Natural killer cell (primary cell): ENCODE measurements around the gene VWA8. TPM values are rescaled to one million over a fixed set of nuclear protein-coding genes. Genes with fewer than 3 reads are reported as not detected.

Experiments
- ATAC-seq, 3 donors: fragments of 150-1000 bp in 2 of 3; fragments of 200-7000 bp in 1 of 3; cut with Tn5 transposase; 1 replicate in 1 of 3; 2 replicates in 2 of 3; pipeline ENCODE4 v1.10.0; 2021; ENCODE audit warnings: mild to moderate bottlenecking in 2 of 3, moderate library complexity in 2 of 3
- DNase-seq, 2 donors: peaks; one replicate each; pipeline versions ENCODE4 v3.0.0 to v3.0.0-alpha.2; 2013 to 2021; ENCODE audit warnings: mixed read lengths in 1 of 2
- H3K27ac ChIP-seq: one replicate; pipeline ENCODE4 v1.5.1; 2013; ENCODE audit warnings: mild to moderate bottlenecking, low read length
- H3K27me3 ChIP-seq: one replicate; pipeline ENCODE4 v1.6.1; 2013; ENCODE audit warnings: low read length; ENCODE audit not compliant: control insufficient read depth, insufficient read depth
- H3K36me3 ChIP-seq: one replicate; pipeline ENCODE4 v1.6.1; 2013; ENCODE audit warnings: low read length; ENCODE audit not compliant: control insufficient read depth, insufficient read depth
- H3K4me1 ChIP-seq: one replicate; pipeline ENCODE4 v1.6.1; 2013; ENCODE audit warnings: low read length; ENCODE audit not compliant: control insufficient read depth, insufficient read depth
- H3K4me3 ChIP-seq: one replicate; pipeline ENCODE4 v1.5.1; 2013; ENCODE audit warnings: low read length
- H3K9me3 ChIP-seq: one replicate; pipeline ENCODE4 v1.6.1; 2013; ENCODE audit warnings: low read length; ENCODE audit not compliant: control insufficient read depth, insufficient read depth
- H3K27ac Mint-ChIP-seq, 2 donors: one replicate each; pipeline ENCODE4 v1.8.0; 2022; ENCODE audit warnings: mild to moderate bottlenecking in 2 of 2, mixed read lengths in 2 of 2, moderate library complexity in 1 of 2
- H3K27me3 Mint-ChIP-seq, 2 donors: one replicate each; pipeline ENCODE4 v1.8.0; 2022; ENCODE audit warnings: low read depth in 2 of 2, mixed read lengths in 2 of 2
- H3K36me3 Mint-ChIP-seq: one replicate; pipeline ENCODE4 v1.8.0; 2022; ENCODE audit warnings: mixed read lengths
- H3K4me1 Mint-ChIP-seq, 2 donors: one replicate each; pipeline ENCODE4 v1.8.0; 2022; ENCODE audit warnings: mixed read lengths in 2 of 2
- H3K4me3 Mint-ChIP-seq: one replicate; pipeline ENCODE4 v1.8.0; 2022; ENCODE audit warnings: mild to moderate bottlenecking, moderate library complexity, mixed read lengths
- H3K9me3 Mint-ChIP-seq, 2 donors: one replicate each; pipeline ENCODE4 v1.8.0; 2022; ENCODE audit warnings: mixed read lengths in 2 of 2
- WGBS: methylation state at CpG from one replicate; pipeline ENCODE4 v1.1.7; 2013; ENCODE audit warnings: missing lambda C conversion rate; ENCODE audit not compliant: insufficient coverage; 5-methylcytosine and 5-hydroxymethylcytosine counted together
- intact Hi-C: fragments of 100-400 bp; cut with micrococcal nuclease; formaldehyde crosslinking; loops from one replicate; pipeline ENCODE4 v1.14.2; 2022
- total RNA-seq, 4 donors: library from RNA; stranded (reverse); fragments of 120-200 nt in 1 of 4; gene quantifications; one replicate each; pipeline versions ENCODE4 v1.2.3 to v1.2.4, GENCODE V29; 2013 to 2022
- TF ChIP-seq, protein P1 (sequence below): fragments of 200-600 bp; IDR thresholded peaks from one replicate; pipeline ENCODE4 v1.8.0; 2022; ENCODE audit warnings: antibody characterized with exemption

Gene VWA8
- total RNA-seq, 3 donors from 2014 or later (not counting 1 experiment from before 2014, with no cell fraction given): 21.9 to 27.5 (median 22.6) TPM

GRCh38 chr13:41605319-41606285, 355.3 kb downstream of the VWA8 start:
- H3K36me3 Mint-ChIP-seq: peaks cover 20% of the 10 kb centered on the region
- H3K27ac Mint-ChIP-seq: no peak overlapping the region
- DNase-seq (peak in 1 of 2 donors; percentile 6), ATAC-seq (no peak)
- intact Hi-C loops: no loop called here
- Histone ChIP-seq H3K36me3 (peaks cover 26% of the 10 kb centered on the region), H3K9me3 (no peaks in the 10 kb centered on the region), H3K27me3 (no peaks in the 10 kb centered on the region), H3K4me1 (no peaks in the 10 kb centered on the region), H3K4me3 (no peak overlapping the region), H3K27ac (no peak overlapping the region)
- no peaks in the 10 kb centered on the region for H3K27me3 Mint-ChIP-seq
- H3K4me3 Mint-ChIP-seq: no peak overlapping the region
- H3K4me1 Mint-ChIP-seq: no peaks in the 10 kb centered on the region
- H3K9me3 Mint-ChIP-seq: no peaks in the 10 kb centered on the region
- TF ChIP-seq, protein P1, sequence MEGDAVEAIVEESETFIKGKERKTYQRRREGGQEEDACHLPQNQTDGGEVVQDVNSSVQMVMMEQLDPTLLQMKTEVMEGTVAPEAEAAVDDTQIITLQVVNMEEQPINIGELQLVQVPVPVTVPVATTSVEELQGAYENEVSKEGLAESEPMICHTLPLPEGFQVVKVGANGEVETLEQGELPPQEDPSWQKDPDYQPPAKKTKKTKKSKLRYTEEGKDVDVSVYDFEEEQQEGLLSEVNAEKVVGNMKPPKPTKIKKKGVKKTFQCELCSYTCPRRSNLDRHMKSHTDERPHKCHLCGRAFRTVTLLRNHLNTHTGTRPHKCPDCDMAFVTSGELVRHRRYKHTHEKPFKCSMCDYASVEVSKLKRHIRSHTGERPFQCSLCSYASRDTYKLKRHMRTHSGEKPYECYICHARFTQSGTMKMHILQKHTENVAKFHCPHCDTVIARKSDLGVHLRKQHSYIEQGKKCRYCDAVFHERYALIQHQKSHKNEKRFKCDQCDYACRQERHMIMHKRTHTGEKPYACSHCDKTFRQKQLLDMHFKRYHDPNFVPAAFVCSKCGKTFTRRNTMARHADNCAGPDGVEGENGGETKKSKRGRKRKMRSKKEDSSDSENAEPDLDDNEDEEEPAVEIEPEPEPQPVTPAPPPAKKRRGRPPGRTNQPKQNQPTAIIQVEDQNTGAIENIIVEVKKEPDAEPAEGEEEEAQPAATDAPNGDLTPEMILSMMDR: no peak
- 96% methylated on average over 5 of the region's 5 CpGs for WGBS

- Mint-ChIP-seq H3K9me3 (no peaks in the 10 kb centered on the region), H3K27ac (no peak overlapping the region), H3K27me3 (no peaks in the 10 kb centered on the region), H3K36me3 (peaks cover 19% of the 10 kb centered on the region), H3K4me3 (no peak overlapping the region), H3K4me1 (no peaks in the 10 kb centered on the region)
- intact Hi-C loops: no loop called here
- H3K27ac ChIP-seq: no peak overlapping the region
- no peaks in the 10 kb centered on the region for H3K4me1 ChIP-seq
- no peaks in the 10 kb centered on the region for H3K27me3 ChIP-seq
- DNase-seq: peak in 1 of 2 donors; percentile 6
- TF ChIP-seq, protein P1: no peak
- no peaks in the 10 kb centered on the region for H3K9me3 ChIP-seq
- WGBS: 100% methylated on average over 1 of the region's 1 CpG
- peaks cover 22% of the 10 kb centered on the region for H3K36me3 ChIP-seq
- no peak overlapping the region for H3K4me3 ChIP-seq
- ATAC-seq: no peak
These were observed 357.0 kb downstream of the VWA8 start for GRCh38 chr13:41603917-41604316.

GRCh38 chr13:41601718-41602445, 359.0 kb downstream of the VWA8 start:
- no peak overlapping the region for H3K27ac Mint-ChIP-seq

More at GRCh38 chr13:41601718-41602445, 359.0 kb downstream of the VWA8 start:
- Mint-ChIP-seq H3K4me1 (peaks cover 1 to 2% of the 10 kb centered on the region in 2 donors), H3K36me3 (peaks cover 9% of the 10 kb centered on the region), H3K4me3 (no peak overlapping the region), H3K9me3 (no peaks in the 10 kb centered on the region), H3K27me3 (no peaks in the 10 kb centered on the region)
- H3K36me3 ChIP-seq: peaks cover 17% of the 10 kb centered on the region
- no peaks in the 10 kb centered on the region for H3K27me3 ChIP-seq
- intact Hi-C loops: no loop called here
- no peak overlapping the region for H3K27ac ChIP-seq
- H3K9me3 ChIP-seq: no peaks in the 10 kb centered on the region
- DNase-seq (no peak), ATAC-seq (no peak)
- no peaks in the 10 kb centered on the region for H3K4me1 ChIP-seq
- H3K4me3 ChIP-seq: no peak overlapping the region
- WGBS: 96% methylated on average over 7 of the region's 7 CpGs
- TF ChIP-seq, protein P1: no peak
